ENCODE data around the gene GGT7. TPM values are rescaled to one million over a fixed set of nuclear protein-coding genes. Genes with fewer than 3 reads are reported as not detected.

Gene GGT7
- total RNA-seq, 1 experiment from 2014 or later, result 11.5 TPM

DNA sequence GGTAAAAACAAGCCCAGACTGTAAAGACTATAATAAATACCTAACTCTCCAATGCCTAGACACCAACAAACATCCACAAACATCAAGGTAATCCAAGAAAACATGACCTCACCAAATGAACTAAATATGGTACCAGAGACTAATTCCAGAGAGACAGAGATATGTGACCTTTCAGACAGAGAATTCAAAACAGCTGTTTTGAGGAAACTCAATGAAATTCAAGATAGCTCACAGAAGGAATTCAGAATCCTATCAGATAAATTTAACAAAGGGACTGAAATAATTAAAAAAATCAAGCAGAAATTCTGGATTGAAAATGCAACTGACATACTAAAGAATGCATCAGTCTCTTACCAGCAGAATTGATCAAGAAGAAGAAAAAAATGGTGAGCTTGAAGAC, 73.8 kb downstream of the GGT7 start:
- Histone ChIP-seq H3K4me3 (ENCODE audit: low read depth in 2 of 2, low read length in 2 of 2) (no peak overlapping the region), H3K4me1 (ENCODE audit: control insufficient read depth, insufficient read depth, low read length) (no peaks in the 10 kb centered on the region), H3K36me3 (ENCODE audit: control insufficient read depth, insufficient read depth, low read length) (no peaks in the 10 kb centered on the region), H3K27ac (ENCODE audit: low read length) (no peak overlapping the region), H3K27me3 (ENCODE audit: control insufficient read depth, insufficient read depth, low read length) (no peaks in the 10 kb centered on the region), H3K9me3 (ENCODE audit: control insufficient read depth, insufficient read depth, low read depth, low read length) (no peaks in the 10 kb centered on the region)
- ChIA-PET POLR2A (no interaction called here), CTCF (no interaction called here)
- intact Hi-C loops (cut with micrococcal nuclease; ENCODE audit: unreplicated experiment), result no loop called here
- ATAC-seq, result no peak
- TF ChIP-seq TCF7L2 (IDR thresholded peaks at IDR 0.05; ENCODE audit: low read depth, low read length), result no peak
- TF ChIP-seq SIN3A (IDR thresholded peaks at IDR 0.05; ENCODE audit: borderline replicate concordance, insufficient read depth, low read depth, low read length), result no peak
- TF ChIP-seq, protein P1, sequence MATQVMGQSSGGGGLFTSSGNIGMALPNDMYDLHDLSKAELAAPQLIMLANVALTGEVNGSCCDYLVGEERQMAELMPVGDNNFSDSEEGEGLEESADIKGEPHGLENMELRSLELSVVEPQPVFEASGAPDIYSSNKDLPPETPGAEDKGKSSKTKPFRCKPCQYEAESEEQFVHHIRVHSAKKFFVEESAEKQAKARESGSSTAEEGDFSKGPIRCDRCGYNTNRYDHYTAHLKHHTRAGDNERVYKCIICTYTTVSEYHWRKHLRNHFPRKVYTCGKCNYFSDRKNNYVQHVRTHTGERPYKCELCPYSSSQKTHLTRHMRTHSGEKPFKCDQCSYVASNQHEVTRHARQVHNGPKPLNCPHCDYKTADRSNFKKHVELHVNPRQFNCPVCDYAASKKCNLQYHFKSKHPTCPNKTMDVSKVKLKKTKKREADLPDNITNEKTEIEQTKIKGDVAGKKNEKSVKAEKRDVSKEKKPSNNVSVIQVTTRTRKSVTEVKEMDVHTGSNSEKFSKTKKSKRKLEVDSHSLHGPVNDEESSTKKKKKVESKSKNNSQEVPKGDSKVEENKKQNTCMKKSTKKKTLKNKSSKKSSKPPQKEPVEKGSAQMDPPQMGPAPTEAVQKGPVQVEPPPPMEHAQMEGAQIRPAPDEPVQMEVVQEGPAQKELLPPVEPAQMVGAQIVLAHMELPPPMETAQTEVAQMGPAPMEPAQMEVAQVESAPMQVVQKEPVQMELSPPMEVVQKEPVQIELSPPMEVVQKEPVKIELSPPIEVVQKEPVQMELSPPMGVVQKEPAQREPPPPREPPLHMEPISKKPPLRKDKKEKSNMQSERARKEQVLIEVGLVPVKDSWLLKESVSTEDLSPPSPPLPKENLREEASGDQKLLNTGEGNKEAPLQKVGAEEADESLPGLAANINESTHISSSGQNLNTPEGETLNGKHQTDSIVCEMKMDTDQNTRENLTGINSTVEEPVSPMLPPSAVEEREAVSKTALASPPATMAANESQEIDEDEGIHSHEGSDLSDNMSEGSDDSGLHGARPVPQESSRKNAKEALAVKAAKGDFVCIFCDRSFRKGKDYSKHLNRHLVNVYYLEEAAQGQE (IDR thresholded peaks at IDR 0.05; ENCODE audit: insufficient read depth in 1 of 2, low read depth in 2 of 2, low read length in 1 of 2), result no peak
- TF ChIP-seq POLR2AphosphoS5 (IDR thresholded peaks at IDR 0.05; ENCODE audit: low read depth, low read length), result no peak
- TF ChIP-seq, protein P2, sequence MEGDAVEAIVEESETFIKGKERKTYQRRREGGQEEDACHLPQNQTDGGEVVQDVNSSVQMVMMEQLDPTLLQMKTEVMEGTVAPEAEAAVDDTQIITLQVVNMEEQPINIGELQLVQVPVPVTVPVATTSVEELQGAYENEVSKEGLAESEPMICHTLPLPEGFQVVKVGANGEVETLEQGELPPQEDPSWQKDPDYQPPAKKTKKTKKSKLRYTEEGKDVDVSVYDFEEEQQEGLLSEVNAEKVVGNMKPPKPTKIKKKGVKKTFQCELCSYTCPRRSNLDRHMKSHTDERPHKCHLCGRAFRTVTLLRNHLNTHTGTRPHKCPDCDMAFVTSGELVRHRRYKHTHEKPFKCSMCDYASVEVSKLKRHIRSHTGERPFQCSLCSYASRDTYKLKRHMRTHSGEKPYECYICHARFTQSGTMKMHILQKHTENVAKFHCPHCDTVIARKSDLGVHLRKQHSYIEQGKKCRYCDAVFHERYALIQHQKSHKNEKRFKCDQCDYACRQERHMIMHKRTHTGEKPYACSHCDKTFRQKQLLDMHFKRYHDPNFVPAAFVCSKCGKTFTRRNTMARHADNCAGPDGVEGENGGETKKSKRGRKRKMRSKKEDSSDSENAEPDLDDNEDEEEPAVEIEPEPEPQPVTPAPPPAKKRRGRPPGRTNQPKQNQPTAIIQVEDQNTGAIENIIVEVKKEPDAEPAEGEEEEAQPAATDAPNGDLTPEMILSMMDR (IDR thresholded peaks at IDR 0.05), result no peak
- BruUV-seq (replicated peaks), result no TSS peak
- DNase-seq (ENCODE audit: low read depth, low spot score), result no peak
- in situ Hi-C loops (cut with HindIII; ENCODE audit: low pct_unique_long_range_greater_than_20kb, low sequenced_read_pairs), result no loop called here

DNA sequence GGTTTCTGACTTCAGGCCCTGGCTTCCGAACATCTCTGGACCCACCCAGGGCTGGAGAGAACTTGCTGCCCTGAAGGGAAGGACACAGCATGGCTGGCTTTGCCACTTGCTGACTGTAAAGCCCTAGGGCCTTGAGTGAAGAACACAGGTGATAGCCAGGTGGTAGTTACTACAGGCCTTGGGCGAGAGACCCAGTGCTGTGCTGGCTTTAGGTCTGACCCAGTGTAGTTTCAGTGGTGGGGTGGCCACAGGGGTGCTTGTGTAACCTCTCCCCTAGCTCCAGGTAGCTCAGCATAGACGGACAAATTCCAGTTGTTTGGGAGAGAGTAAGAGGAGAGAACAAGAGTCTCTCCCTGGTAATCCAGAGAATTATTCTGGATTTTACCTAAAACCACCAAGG, 74.3 kb downstream of the GGT7 start:
- Histone ChIP-seq H3K9me3 (ENCODE audit: control insufficient read depth, insufficient read depth, low read depth, low read length) (no peaks in the 10 kb centered on the region), H3K4me3 (ENCODE audit: low read depth in 2 of 2, low read length in 2 of 2) (no peak overlapping the region), H3K36me3 (ENCODE audit: control insufficient read depth, insufficient read depth, low read length) (no peaks in the 10 kb centered on the region), H3K27ac (ENCODE audit: low read length) (no peak overlapping the region), H3K27me3 (ENCODE audit: control insufficient read depth, insufficient read depth, low read length) (no peaks in the 10 kb centered on the region), H3K4me1 (ENCODE audit: control insufficient read depth, insufficient read depth, low read length) (no peaks in the 10 kb centered on the region)
- ATAC-seq, result no peak
- POLR2A ChIA-PET, result no interaction called here
- DNase-seq (ENCODE audit: low read depth, low spot score), result no peak
- no TSS peak for BruUV-seq (replicated peaks)
- TF ChIP-seq, protein P2 (IDR thresholded peaks at IDR 0.05), result no peak
- TF ChIP-seq, protein P1 (IDR thresholded peaks at IDR 0.05; ENCODE audit: insufficient read depth in 1 of 2, low read depth in 2 of 2, low read length in 1 of 2), result no peak
- TF ChIP-seq TCF7L2 (IDR thresholded peaks at IDR 0.05; ENCODE audit: low read depth, low read length), result no peak
- TF ChIP-seq POLR2AphosphoS5 (IDR thresholded peaks at IDR 0.05; ENCODE audit: low read depth, low read length), result no peak
- no peak for TF ChIP-seq SIN3A (IDR thresholded peaks at IDR 0.05; ENCODE audit: borderline replicate concordance, insufficient read depth, low read depth, low read length)
- CTCF ChIA-PET, result no interaction called here
- intact Hi-C loops (cut with micrococcal nuclease; ENCODE audit: unreplicated experiment), result no loop called here
- in situ Hi-C loops (cut with HindIII; ENCODE audit: low pct_unique_long_range_greater_than_20kb, low sequenced_read_pairs), result no loop called here
